Esophagus muscularis mucosa (tissue), 4 donors: ENCODE results near the gene KIAA1210. TPM values are rescaled to one million over a fixed set of nuclear protein-coding genes. Genes with fewer than 3 reads are reported as not detected.

Experiments
- DNase-seq: peaks from one replicate; pipeline ENCODE4 v3.0.0-alpha.2; 2017; ENCODE audit errors: extremely low spot score
- H3K27ac ChIP-seq, 4 donors: fragments of 200-600 bp; sonication (generic); replicated peaks in 1 of 4; 1 replicate in 3 of 4; 2 replicates in 1 of 4; pipeline ENCODE4 v1.5.1; 2016 to 2019; ENCODE audit warnings: mild to moderate bottlenecking in 1 of 4
- H3K27me3 ChIP-seq, 4 donors: fragments of 200-600 bp; sonication (generic); one replicate each; pipeline versions ENCODE4 v1.5.1 to v1.6.0; 2016 to 2019
- H3K36me3 ChIP-seq, 4 donors: fragments of 200-600 bp; sonication (generic); one replicate each; pipeline ENCODE4 v1.5.1; 2016 to 2019
- H3K4me1 ChIP-seq, 4 donors: fragments of 200-600 bp; sonication (generic); one replicate each; pipeline ENCODE4 v1.5.1; 2016 to 2019
- H3K4me3 ChIP-seq, 4 donors: fragments of 200-600 bp; sonication (generic); 1 replicate in 2 of 4; 2 replicates in 2 of 4; pipeline ENCODE4 v1.5.1; 2016 to 2019; ENCODE audit warnings: mild to moderate bottlenecking in 4 of 4, moderate library complexity in 1 of 4
- H3K9me3 ChIP-seq, 4 donors: fragments of 200-600 bp; sonication (generic); 1 replicate in 3 of 4; 2 replicates in 1 of 4; pipeline ENCODE4 v1.5.1; 2016 to 2019
- EP300 ChIP-seq: sonication (generic); formaldehyde crosslinking; IDR thresholded peaks from one replicate; pipeline ENCODE4 v1.6.1; 2017; ENCODE audit warnings: antibody characterized with exemption
- POLR2A ChIP-seq: fragments of 450-650 bp; IDR thresholded peaks from one replicate; pipeline ENCODE4 v1.6.1; 2017; ENCODE audit warnings: antibody characterized with exemption, moderate library complexity, mild to moderate bottlenecking, low read depth
- POLR2AphosphoS5 ChIP-seq, 2 donors: sonication (generic); formaldehyde crosslinking; IDR thresholded peaks; one replicate each; pipeline ENCODE4 v1.6.1; 2017; ENCODE audit warnings: antibody characterized with exemption in 2 of 2
- whole genome bisulfite sequencing: methylation state at CpG from one replicate; pipeline ENCODE4 v1.1.5; 2018; 5-methylcytosine and 5-hydroxymethylcytosine counted together
- intact Hi-C: fragments of 100-400 bp; cut with DNase I; formaldehyde crosslinking; loops from one replicate; pipeline ENCODE4 v1.15.1; 2023
- total RNA-seq, 4 donors: library from RNA; depleted of rRNA; stranded (reverse); fragments of >200 nt; gene quantifications; one replicate each; pipeline versions ENCODE4 v1.1.0 to v1.2.1, GENCODE V29; 2016
- TF ChIP-seq, protein P1 (sequence below), 3 experiments: fragments of 200-600 bp in 2 of 3; fragments of 450-650 bp in 1 of 3; sonication (generic) in 2 of 3; IDR thresholded peaks; one replicate each; pipeline ENCODE4 v1.5.1; 2017 to 2019; ENCODE audit warnings: antibody characterized with exemption in 3 of 3, mild to moderate bottlenecking in 2 of 3, moderate library complexity in 1 of 3

The KIAA1210 gene
- total RNA-seq, 4 donors from 2014 or later = not detected

- no peak for DNase-seq
- H3K4me3 ChIP-seq = no peak overlapping the region
- intact Hi-C loops = no loop called here
- H3K9me3 ChIP-seq = no peaks in the 10 kb centered on the region
- H3K27ac ChIP-seq = no peak overlapping the region
- no peaks in the 10 kb centered on the region for H3K27me3 ChIP-seq
- TF ChIP-seq EP300 = no peak
- no peak for TF ChIP-seq POLR2AphosphoS5 (IDR thresholded peaks at IDR 0.05)
- TF ChIP-seq, protein P1, sequence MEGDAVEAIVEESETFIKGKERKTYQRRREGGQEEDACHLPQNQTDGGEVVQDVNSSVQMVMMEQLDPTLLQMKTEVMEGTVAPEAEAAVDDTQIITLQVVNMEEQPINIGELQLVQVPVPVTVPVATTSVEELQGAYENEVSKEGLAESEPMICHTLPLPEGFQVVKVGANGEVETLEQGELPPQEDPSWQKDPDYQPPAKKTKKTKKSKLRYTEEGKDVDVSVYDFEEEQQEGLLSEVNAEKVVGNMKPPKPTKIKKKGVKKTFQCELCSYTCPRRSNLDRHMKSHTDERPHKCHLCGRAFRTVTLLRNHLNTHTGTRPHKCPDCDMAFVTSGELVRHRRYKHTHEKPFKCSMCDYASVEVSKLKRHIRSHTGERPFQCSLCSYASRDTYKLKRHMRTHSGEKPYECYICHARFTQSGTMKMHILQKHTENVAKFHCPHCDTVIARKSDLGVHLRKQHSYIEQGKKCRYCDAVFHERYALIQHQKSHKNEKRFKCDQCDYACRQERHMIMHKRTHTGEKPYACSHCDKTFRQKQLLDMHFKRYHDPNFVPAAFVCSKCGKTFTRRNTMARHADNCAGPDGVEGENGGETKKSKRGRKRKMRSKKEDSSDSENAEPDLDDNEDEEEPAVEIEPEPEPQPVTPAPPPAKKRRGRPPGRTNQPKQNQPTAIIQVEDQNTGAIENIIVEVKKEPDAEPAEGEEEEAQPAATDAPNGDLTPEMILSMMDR (IDR thresholded peaks at IDR 0.05) = no peak
- no peak for TF ChIP-seq POLR2A
- no CpG with 5 or more reads among the region's 1 CpG for WGBS
- H3K4me1 ChIP-seq = no peaks in the 10 kb centered on the region
- H3K36me3 ChIP-seq = no peaks in the 10 kb centered on the region
These were observed 28.6 kb upstream of the KIAA1210 start for GRCh38 chrX:119156241-119156640.

GRCh38 chrX:119155416-119156035, 27.9 kb upstream of the KIAA1210 start:
- no peak for DNase-seq
- no peaks in the 10 kb centered on the region for H3K4me1 ChIP-seq
- no peaks in the 10 kb centered on the region for H3K9me3 ChIP-seq
- TF ChIP-seq, protein P1 (IDR thresholded peaks at IDR 0.05) = no peak
- TF ChIP-seq POLR2AphosphoS5 (IDR thresholded peaks at IDR 0.05) (no peak), EP300 (no peak), POLR2A (no peak)
- intact Hi-C loops = no loop called here
- no peak overlapping the region for H3K27ac ChIP-seq
- H3K27me3 ChIP-seq = no peaks in the 10 kb centered on the region
- H3K36me3 ChIP-seq = no peaks in the 10 kb centered on the region
- WGBS = 66% methylated on average over 6 of the region's 6 CpGs
- no peak overlapping the region for H3K4me3 ChIP-seq

DNA sequence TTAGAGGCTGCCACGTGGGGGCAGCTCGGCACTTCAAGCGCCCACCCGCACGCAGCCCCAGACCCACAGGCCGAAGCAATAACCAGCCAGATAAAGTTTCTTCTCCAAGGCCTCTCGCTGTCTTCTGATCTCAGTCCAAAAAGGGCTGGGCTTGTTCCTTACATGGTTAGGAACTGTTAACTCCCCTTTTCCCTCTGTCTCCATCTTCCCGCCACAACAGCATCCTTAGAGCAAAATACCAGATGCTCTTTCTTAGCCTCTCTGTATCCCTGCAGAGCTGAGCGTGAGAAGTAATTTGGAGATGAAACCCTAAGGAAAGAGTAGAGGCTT, 23.4 kb upstream of the KIAA1210 start:
- no peaks in the 10 kb centered on the region for H3K9me3 ChIP-seq
- intact Hi-C loops = no loop called here
- TF ChIP-seq EP300 (no peak), POLR2A (no peak), POLR2AphosphoS5 (IDR thresholded peaks at IDR 0.05) (no peak)
- TF ChIP-seq, protein P1 (IDR thresholded peaks at IDR 0.05) = no peak
- DNase-seq = no peak
- 46% methylated on average over 5 of the region's 9 CpGs for WGBS
- no peak overlapping the region for H3K4me3 ChIP-seq
- H3K27me3 ChIP-seq = no peaks in the 10 kb centered on the region
- no peaks in the 10 kb centered on the region for H3K36me3 ChIP-seq
- no peak overlapping the region for H3K27ac ChIP-seq
- no peaks in the 10 kb centered on the region for H3K4me1 ChIP-seq

- 71% methylated on average over 32 of the region's 42 CpGs for WGBS
- intact Hi-C loops = no loop called here
- Histone ChIP-seq H3K36me3 (no peaks in the 10 kb centered on the region), H3K27ac (no peak overlapping the region), H3K9me3 (no peaks in the 10 kb centered on the region), H3K27me3 (no peaks in the 10 kb centered on the region), H3K4me1 (no peaks in the 10 kb centered on the region), H3K4me3 (no peak overlapping the region)
- no peak for TF ChIP-seq POLR2AphosphoS5 (IDR thresholded peaks at IDR 0.05)
- no peak for TF ChIP-seq POLR2A
- TF ChIP-seq, protein P1 (IDR thresholded peaks at IDR 0.05) = no peak
- TF ChIP-seq EP300 = no peak
- no peak for DNase-seq
These were observed 22.8 kb upstream of the KIAA1210 start for GRCh38 chrX:119150163-119151050.
